HepG2 (cell line): ENCODE data around the gene DRAP1. TPM values are rescaled to one million over a fixed set of nuclear protein-coding genes. Genes with fewer than 3 reads are reported as not detected.

Experiments
- CCAR2 ChIP-seq: fragments of 200-400 bp; formaldehyde crosslinking; optimal IDR thresholded peaks from 2 replicates; pipeline ENCODE3; 2018; ENCODE audit warnings: low read depth, mild to moderate bottlenecking, low read length, moderate library complexity
- EED ChIP-seq: sonication (generic); formaldehyde crosslinking; IDR thresholded peaks from 2 replicates; pipeline ENCODE4 v1.5.0; 2020; ENCODE audit warnings: mild to moderate bottlenecking, missing genetic modification reagents
- KLF16 ChIP-seq, 2 experiments: sonication (generic) in 1 of 2; formaldehyde crosslinking in 1 of 2; IDR thresholded peaks; 2 replicates each; pipeline versions ENCODE4 v1.6.1 to v1.8.0; 2016 to 2023; ENCODE audit warnings: missing genetic modification reagents in 2 of 2, missing compliant biosample characterization in 1 of 2
- MAFG ChIP-seq: sonication (generic); formaldehyde crosslinking; IDR thresholded peaks from 2 replicates; pipeline ENCODE4 v1.5.1; 2020; ENCODE audit warnings: mild to moderate bottlenecking, missing genetic modification reagents
- SCMH1 ChIP-seq: sonication (generic); formaldehyde crosslinking; IDR thresholded peaks from 2 replicates; pipeline ENCODE4 v1.9.0; 2021; ENCODE audit warnings: missing genetic modification reagents, mild to moderate bottlenecking, borderline replicate concordance
- SMAD1 ChIP-seq: sonication (generic); formaldehyde crosslinking; IDR thresholded peaks from 2 replicates; pipeline ENCODE4 v1.4.0; 2020; ENCODE audit warnings: missing genetic modification reagents, low read depth, mild to moderate bottlenecking, borderline replicate concordance
- TBX3 ChIP-seq: fragments of 450-650 bp; IDR thresholded peaks from 2 replicates; pipeline ENCODE4 v1.6.1; 2017; ENCODE audit warnings: antibody characterized with exemption, mild to moderate bottlenecking, inconsistent platforms, borderline replicate concordance
- ZBTB1 ChIP-seq: sonication (generic); formaldehyde crosslinking; IDR thresholded peaks from 2 replicates; pipeline ENCODE4 v1.4.0; 2020; ENCODE audit warnings: missing genetic modification reagents, borderline replicate concordance
- ZNF10 ChIP-seq: sonication (generic); formaldehyde crosslinking; IDR thresholded peaks from 2 replicates; pipeline ENCODE4 v1.4.0; 2020; ENCODE audit warnings: mild to moderate bottlenecking, low read depth, missing genetic modification reagents, borderline replicate concordance
- ZNF557 ChIP-seq: sonication (generic); formaldehyde crosslinking; IDR thresholded peaks from 2 replicates; pipeline ENCODE4 v1.4.0; 2020; ENCODE audit warnings: missing genetic modification reagents
- ZNF709 ChIP-seq: sonication (generic); formaldehyde crosslinking; IDR thresholded peaks from 2 replicates; pipeline ENCODE4 v1.5.0; 2020; ENCODE audit warnings: mild to moderate bottlenecking, missing genetic modification reagents
- ZSCAN25 ChIP-seq: sonication (generic); formaldehyde crosslinking; IDR thresholded peaks from 2 replicates; pipeline ENCODE4 v1.8.0; 2022; ENCODE audit warnings: mild to moderate bottlenecking, missing genetic modification reagents
- polyA plus RNA-seq, 8 experiments: library from polyadenylated mRNA; depleted of rRNA in 3 of 8; stranded (reverse) in 7 of 8; unstranded in 1 of 8; fragments of >200 nt; fragmentation: Illumina TruSeq in 4 of 8; extraction: Trizol in 4 of 8; gene quantifications; 2 replicates each; pipeline versions ENCODE4 v1.2.1 to v1.2.3, GENCODE V29; 2011 to 2016; ENCODE audit warnings: low read depth in 4 of 8, missing spikeins in 1 of 8, mixed read lengths in 1 of 8; ENCODE audit not compliant: insufficient read depth in 1 of 8
- total RNA-seq, 5 experiments: library from RNA; depleted of rRNA; stranded (reverse); fragments of >200 nt; fragmentation: Illumina TruSeq; extraction: Trizol; gene quantifications; 2 replicates each; pipeline ENCODE4 v1.2.3, GENCODE V29; 2016; ENCODE audit warnings: low read depth in 1 of 5
- TF ChIP-seq, protein P1 (sequence below): sonication (generic); formaldehyde crosslinking; IDR thresholded peaks from 2 replicates; pipeline ENCODE4 v1.9.0; 2021; ENCODE audit warnings: mild to moderate bottlenecking, missing genetic modification reagents
- TF ChIP-seq, protein P2 (sequence below): sonication (generic); formaldehyde crosslinking; IDR thresholded peaks from 2 replicates; pipeline ENCODE4 v1.9.0; 2022; ENCODE audit warnings: low read depth, missing genetic modification reagents
- TF ChIP-seq, protein P3 (sequence below): sonication (generic); formaldehyde crosslinking; IDR thresholded peaks from 2 replicates; pipeline ENCODE4 v1.5.0; 2020; ENCODE audit warnings: missing genetic modification reagents
- TF ChIP-seq, protein P4 (sequence below): sonication (generic); formaldehyde crosslinking; IDR thresholded peaks from 2 replicates; pipeline ENCODE4 v1.4.0; 2020; ENCODE audit warnings: missing genetic modification reagents, borderline replicate concordance
- TF ChIP-seq, protein P5 (sequence below): sonication (generic); formaldehyde crosslinking; IDR thresholded peaks from 2 replicates; pipeline ENCODE4 v1.8.1; 2023; ENCODE audit warnings: mild to moderate bottlenecking, moderate library complexity, missing genetic modification reagents
- TF ChIP-seq, protein P6 (sequence below): IDR thresholded peaks from 2 replicates; pipeline ENCODE4 v1.6.1; 2012; ENCODE audit warnings: inconsistent platforms

Gene DRAP1
- total and polyA plus RNA-seq, 2 of the 13 experiments (the other 11 are each of a cell fraction or from before 2014, with no cell fraction given), result 46.8 to 52.3 TPM

DNA sequence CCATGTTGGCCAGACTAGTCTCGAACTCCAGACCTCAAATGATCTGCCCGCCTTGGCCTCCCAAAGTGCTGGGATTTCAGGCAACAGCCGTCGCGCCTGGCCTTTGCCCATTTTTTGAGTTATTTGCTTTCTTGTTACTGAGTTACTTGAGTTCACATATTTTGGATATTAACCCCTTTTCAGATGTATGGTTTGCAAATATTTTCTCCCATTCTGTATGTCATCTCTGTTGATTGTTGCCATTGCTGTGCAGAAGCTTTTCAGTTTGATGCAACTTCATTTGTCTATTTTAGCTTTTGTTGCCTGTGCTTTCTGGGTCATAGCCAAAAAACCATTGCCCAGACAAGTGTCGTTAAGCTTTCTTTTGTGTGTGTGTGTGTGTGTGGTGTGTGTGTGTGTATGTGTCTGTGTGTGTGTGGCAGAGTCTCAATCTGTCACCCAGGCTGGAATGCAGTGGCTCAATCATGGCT, 32.9 kb downstream of the DRAP1 start (continued):
- TF ChIP-seq, protein P1, sequence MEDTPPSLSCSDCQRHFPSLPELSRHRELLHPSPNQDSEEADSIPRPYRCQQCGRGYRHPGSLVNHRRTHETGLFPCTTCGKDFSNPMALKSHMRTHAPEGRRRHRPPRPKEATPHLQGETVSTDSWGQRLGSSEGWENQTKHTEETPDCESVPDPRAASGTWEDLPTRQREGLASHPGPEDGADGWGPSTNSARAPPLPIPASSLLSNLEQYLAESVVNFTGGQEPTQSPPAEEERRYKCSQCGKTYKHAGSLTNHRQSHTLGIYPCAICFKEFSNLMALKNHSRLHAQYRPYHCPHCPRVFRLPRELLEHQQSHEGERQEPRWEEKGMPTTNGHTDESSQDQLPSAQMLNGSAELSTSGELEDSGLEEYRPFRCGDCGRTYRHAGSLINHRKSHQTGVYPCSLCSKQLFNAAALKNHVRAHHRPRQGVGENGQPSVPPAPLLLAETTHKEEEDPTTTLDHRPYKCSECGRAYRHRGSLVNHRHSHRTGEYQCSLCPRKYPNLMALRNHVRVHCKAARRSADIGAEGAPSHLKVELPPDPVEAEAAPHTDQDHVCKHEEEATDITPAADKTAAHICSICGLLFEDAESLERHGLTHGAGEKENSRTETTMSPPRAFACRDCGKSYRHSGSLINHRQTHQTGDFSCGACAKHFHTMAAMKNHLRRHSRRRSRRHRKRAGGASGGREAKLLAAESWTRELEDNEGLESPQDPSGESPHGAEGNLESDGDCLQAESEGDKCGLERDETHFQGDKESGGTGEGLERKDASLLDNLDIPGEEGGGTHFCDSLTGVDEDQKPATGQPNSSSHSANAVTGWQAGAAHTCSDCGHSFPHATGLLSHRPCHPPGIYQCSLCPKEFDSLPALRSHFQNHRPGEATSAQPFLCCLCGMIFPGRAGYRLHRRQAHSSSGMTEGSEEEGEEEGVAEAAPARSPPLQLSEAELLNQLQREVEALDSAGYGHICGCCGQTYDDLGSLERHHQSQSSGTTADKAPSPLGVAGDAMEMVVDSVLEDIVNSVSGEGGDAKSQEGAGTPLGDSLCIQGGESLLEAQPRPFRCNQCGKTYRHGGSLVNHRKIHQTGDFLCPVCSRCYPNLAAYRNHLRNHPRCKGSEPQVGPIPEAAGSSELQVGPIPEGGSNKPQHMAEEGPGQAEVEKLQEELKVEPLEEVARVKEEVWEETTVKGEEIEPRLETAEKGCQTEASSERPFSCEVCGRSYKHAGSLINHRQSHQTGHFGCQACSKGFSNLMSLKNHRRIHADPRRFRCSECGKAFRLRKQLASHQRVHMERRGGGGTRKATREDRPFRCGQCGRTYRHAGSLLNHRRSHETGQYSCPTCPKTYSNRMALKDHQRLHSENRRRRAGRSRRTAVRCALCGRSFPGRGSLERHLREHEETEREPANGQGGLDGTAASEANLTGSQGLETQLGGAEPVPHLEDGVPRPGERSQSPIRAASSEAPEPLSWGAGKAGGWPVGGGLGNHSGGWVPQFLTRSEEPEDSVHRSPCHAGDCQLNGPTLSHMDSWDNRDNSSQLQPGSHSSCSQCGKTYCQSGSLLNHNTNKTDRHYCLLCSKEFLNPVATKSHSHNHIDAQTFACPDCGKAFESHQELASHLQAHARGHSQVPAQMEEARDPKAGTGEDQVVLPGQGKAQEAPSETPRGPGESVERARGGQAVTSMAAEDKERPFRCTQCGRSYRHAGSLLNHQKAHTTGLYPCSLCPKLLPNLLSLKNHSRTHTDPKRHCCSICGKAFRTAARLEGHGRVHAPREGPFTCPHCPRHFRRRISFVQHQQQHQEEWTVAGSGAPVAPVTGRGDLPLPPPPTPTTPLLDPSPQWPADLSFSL (CRISPR knock-in tag), result peak; percentile 96
- no peak for TF ChIP-seq ZNF557 (CRISPR knock-in tag)
- TF ChIP-seq ZNF709, result no peak
- TF ChIP-seq, protein P2, sequence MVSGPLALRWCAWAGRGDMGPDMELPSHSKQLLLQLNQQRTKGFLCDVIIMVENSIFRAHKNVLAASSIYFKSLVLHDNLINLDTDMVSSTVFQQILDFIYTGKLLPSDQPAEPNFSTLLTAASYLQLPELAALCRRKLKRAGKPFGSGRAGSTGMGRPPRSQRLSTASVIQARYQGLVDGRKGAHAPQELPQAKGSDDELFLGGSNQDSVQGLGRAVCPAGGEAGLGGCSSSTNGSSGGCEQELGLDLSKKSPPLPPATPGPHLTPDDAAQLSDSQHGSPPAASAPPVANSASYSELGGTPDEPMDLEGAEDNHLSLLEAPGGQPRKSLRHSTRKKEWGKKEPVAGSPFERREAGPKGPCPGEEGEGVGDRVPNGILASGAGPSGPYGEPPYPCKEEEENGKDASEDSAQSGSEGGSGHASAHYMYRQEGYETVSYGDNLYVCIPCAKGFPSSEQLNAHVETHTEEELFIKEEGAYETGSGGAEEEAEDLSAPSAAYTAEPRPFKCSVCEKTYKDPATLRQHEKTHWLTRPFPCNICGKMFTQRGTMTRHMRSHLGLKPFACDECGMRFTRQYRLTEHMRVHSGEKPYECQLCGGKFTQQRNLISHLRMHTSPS (CRISPR knock-in tag), result 0 out of 2 replicates have a peak, but pooled peaks have one; percentile 18
- TF ChIP-seq, protein P3, sequence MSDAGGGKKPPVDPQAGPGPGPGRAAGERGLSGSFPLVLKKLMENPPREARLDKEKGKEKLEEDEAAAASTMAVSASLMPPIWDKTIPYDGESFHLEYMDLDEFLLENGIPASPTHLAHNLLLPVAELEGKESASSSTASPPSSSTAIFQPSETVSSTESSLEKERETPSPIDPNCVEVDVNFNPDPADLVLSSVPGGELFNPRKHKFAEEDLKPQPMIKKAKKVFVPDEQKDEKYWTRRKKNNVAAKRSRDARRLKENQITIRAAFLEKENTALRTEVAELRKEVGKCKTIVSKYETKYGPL, result no peak
- TF ChIP-seq SCMH1 (CRISPR knock-in tag), result no peak
- TF ChIP-seq, protein P4, sequence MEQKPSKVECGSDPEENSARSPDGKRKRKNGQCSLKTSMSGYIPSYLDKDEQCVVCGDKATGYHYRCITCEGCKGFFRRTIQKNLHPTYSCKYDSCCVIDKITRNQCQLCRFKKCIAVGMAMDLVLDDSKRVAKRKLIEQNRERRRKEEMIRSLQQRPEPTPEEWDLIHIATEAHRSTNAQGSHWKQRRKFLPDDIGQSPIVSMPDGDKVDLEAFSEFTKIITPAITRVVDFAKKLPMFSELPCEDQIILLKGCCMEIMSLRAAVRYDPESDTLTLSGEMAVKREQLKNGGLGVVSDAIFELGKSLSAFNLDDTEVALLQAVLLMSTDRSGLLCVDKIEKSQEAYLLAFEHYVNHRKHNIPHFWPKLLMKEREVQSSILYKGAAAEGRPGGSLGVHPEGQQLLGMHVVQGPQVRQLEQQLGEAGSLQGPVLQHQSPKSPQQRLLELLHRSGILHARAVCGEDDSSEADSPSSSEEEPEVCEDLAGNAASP, result peak; percentile 17; the same call in 1 of the 2 replicates
- TF ChIP-seq ZBTB1, result no peak
- TF ChIP-seq, protein P5, sequence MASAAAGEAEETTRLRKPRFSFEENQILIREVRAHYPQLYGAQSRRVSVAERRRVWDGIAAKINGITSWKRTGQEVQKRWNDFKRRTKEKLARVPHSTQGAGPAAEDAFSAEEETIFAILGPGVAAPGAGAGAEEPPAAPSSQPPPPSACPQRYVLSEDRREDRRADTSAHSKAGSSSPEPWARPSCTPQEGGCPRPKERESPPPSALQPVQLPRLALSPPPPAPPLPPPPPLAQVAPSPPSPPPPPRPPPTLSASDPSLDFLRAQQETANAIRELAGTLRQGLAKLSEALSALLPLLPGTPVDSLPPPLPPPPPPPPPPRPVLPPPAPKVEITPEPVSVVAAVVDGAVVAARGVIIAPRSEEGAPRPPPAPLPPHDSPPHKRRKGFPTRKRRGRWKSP, result no peak
- no peak for TF ChIP-seq ZNF10 (CRISPR knock-in tag)
- no peak for TF ChIP-seq KLF16 (CRISPR knock-in tag; IDR thresholded peaks at IDR 0.05)
- no peak for TF ChIP-seq CCAR2
- TF ChIP-seq ZSCAN25, result no peak
- TF ChIP-seq, protein P6, sequence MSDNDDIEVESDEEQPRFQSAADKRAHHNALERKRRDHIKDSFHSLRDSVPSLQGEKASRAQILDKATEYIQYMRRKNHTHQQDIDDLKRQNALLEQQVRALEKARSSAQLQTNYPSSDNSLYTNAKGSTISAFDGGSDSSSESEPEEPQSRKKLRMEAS, result no peak
- TF ChIP-seq MAFG (CRISPR knock-in tag), result no peak
- no peak for TF ChIP-seq SMAD1 (CRISPR knock-in tag)
- no peak for TF ChIP-seq EED (CRISPR knock-in tag)
- TF ChIP-seq TBX3, result 0 out of 2 replicates have a peak, but pooled peaks have one; percentile 24
